Liver (tissue), 9 donors: ENCODE measurements around the gene AMIGO2. TPM values are rescaled to one million over a fixed set of nuclear protein-coding genes. Genes with fewer than 3 reads are reported as not detected.

Source experiments
- DNase-seq: peaks from one replicate; pipeline ENCODE4 v3.0.0-alpha.2; 2017; ENCODE audit warnings: low spot score
- H3K27ac ChIP-seq, 2 donors: one replicate each; pipeline ENCODE4 v1.7.0; 2013; ENCODE audit warnings: inconsistent platforms in 2 of 2, low read length in 2 of 2, control low read depth in 1 of 2, low read depth in 1 of 2, mild to moderate bottlenecking in 1 of 2
- H3K27me3 ChIP-seq, 4 donors: one replicate each; pipeline versions ENCODE4 v1.6.1 to v1.7.0; 2013; ENCODE audit warnings: low read length in 3 of 4, inconsistent platforms in 1 of 4, mild to moderate bottlenecking in 1 of 4, moderate library complexity in 1 of 4; ENCODE audit not compliant: control insufficient read depth in 4 of 4, insufficient read depth in 4 of 4
- H3K36me3 ChIP-seq, 4 donors: one replicate each; pipeline versions ENCODE4 v1.6.1 to v1.7.0; 2013; ENCODE audit warnings: low read length in 3 of 4, mild to moderate bottlenecking in 3 of 4, low read depth in 1 of 4, moderate library complexity in 1 of 4; ENCODE audit not compliant: control insufficient read depth in 4 of 4, insufficient read depth in 3 of 4
- H3K4me1 ChIP-seq, 4 donors: one replicate each; pipeline versions ENCODE4 v1.6.1 to v1.7.0; 2013; ENCODE audit warnings: low read length in 3 of 4, mild to moderate bottlenecking in 3 of 4, moderate library complexity in 1 of 4; ENCODE audit not compliant: control insufficient read depth in 4 of 4, insufficient read depth in 4 of 4
- H3K4me3 ChIP-seq, 3 donors: one replicate each; pipeline versions ENCODE4 v1.6.1 to v1.7.0; 2013; ENCODE audit warnings: low read length in 3 of 3, control low read depth in 1 of 3, low read depth in 1 of 3, mild to moderate bottlenecking in 1 of 3
- H3K9ac ChIP-seq, 2 donors: one replicate each; pipeline ENCODE4 v1.7.0; 2013; ENCODE audit warnings: low read length in 2 of 2, mild to moderate bottlenecking in 2 of 2, moderate library complexity in 2 of 2, control low read depth in 1 of 2, low read depth in 1 of 2
- H3K9me3 ChIP-seq, 4 donors: one replicate each; pipeline versions ENCODE4 v1.6.1 to v1.7.0; 2013; ENCODE audit warnings: low read length in 3 of 4; ENCODE audit not compliant: control insufficient read depth in 4 of 4
- FOXA2 ChIP-seq: IDR thresholded peaks from 2 replicates; pipeline ENCODE4 v1.6.1; 2016; ENCODE audit warnings: antibody characterized with exemption
- HNF4A ChIP-seq, 2 donors: conservative IDR thresholded peaks; 2 replicates each; pipeline ENCODE4 v1.6.1; 2016; ENCODE audit warnings: antibody characterized with exemption in 2 of 2, mild to moderate bottlenecking in 2 of 2
- JUND ChIP-seq, 2 donors: IDR thresholded peaks; 2 replicates each; pipeline ENCODE4 v1.6.1; 2016; ENCODE audit warnings: antibody characterized with exemption in 2 of 2
- MAX ChIP-seq: IDR thresholded peaks from 2 replicates; pipeline ENCODE4 v1.6.1; 2016; ENCODE audit warnings: antibody characterized with exemption
- NR2F2 ChIP-seq: IDR thresholded peaks from 2 replicates; pipeline ENCODE4 v1.6.1; 2016; ENCODE audit warnings: antibody characterized with exemption
- SP1 ChIP-seq: IDR thresholded peaks from 2 replicates; pipeline ENCODE4 v1.6.1; 2018; ENCODE audit warnings: antibody characterized with exemption, mild to moderate bottlenecking
- YY1 ChIP-seq: IDR thresholded peaks from 2 replicates; pipeline ENCODE4 v1.6.1; 2016; ENCODE audit warnings: antibody characterized with exemption, mild to moderate bottlenecking
- WGBS: extraction: QIAGEN DNeasy Blood & Tissue Kit; methylation state at CpG from one replicate; pipeline ENCODE4 v1.1.7; 2013; 5-methylcytosine and 5-hydroxymethylcytosine counted together
- polyA plus RNA-seq, 2 donors: library from polyadenylated mRNA; stranded (reverse) in 1 of 2; unstranded in 1 of 2; fragments of 200-250 nt in 1 of 2; fragments of >200 nt in 1 of 2; fragmentation: Nextera tagmentation in 1 of 2; extraction: Ambion mirVana in 1 of 2; gene quantifications; one replicate each; pipeline versions ENCODE4 v1.2.1 to v1.2.3, GENCODE V29; 2013 to 2015
- total RNA-seq, 2 donors: library from RNA; depleted of rRNA; stranded (reverse); fragments of >200 nt; gene quantifications; one replicate each; pipeline ENCODE4 v1.2.3, GENCODE V29; 2014
- TF ChIP-seq, protein P1 (sequence below): IDR thresholded peaks from 2 replicates; pipeline ENCODE4 v1.6.1; 2016; ENCODE audit warnings: antibody characterized with exemption
- donor health status: healthy.
- donor health status: healthy.
- donor health status: healthy.
- donor health status: healthy.
- donor health status: healthy.

AMIGO2 gene
- total and polyA plus RNA-seq, 4 donors: 1.2 to 3.5 (median 2.3) TPM

- DNase-seq: no peak
- no peak for TF ChIP-seq JUND (IDR thresholded peaks at IDR 0.05)
- no peak for TF ChIP-seq FOXA2
- no peak for TF ChIP-seq HNF4A (conservative IDR thresholded peaks at IDR 0.05)
- TF ChIP-seq, protein P1, sequence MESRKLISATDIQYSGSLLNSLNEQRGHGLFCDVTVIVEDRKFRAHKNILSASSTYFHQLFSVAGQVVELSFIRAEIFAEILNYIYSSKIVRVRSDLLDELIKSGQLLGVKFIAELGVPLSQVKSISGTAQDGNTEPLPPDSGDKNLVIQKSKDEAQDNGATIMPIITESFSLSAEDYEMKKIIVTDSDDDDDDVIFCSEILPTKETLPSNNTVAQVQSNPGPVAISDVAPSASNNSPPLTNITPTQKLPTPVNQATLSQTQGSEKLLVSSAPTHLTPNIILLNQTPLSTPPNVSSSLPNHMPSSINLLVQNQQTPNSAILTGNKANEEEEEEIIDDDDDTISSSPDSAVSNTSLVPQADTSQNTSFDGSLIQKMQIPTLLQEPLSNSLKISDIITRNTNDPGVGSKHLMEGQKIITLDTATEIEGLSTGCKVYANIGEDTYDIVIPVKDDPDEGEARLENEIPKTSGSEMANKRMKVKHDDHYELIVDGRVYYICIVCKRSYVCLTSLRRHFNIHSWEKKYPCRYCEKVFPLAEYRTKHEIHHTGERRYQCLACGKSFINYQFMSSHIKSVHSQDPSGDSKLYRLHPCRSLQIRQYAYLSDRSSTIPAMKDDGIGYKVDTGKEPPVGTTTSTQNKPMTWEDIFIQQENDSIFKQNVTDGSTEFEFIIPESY: no peak
Measured at GRCh38 chr12:47035484-47035883, 44.3 kb downstream of the AMIGO2 start.

DNA sequence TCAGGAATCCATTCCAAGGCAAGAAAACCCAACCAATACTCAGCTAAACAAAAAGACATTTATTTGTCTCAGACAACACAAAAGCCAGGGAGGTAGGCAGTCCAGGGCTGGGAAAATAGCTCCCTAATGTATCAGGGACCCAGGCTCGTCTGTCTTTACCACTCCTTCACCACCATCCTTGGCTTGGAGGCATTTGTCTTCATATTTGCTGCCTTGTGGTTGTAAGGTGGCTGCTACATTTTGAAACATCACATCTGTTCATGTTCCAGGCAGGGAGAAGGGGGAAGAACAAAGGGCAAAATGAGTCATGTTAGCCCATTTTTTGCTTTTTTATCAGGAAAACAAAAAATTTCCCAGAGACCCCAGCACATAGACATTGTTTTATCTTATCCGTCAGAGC is 45.1 kb downstream of the AMIGO2 start:
- H3K27ac ChIP-seq: no peak overlapping the region
- peaks cover 0 to 17% (median 8%) of the 10 kb centered on the region in 4 donors for H3K4me1 ChIP-seq
- H3K36me3 ChIP-seq: no peaks in the 10 kb centered on the region
- no peak for TF ChIP-seq YY1
- TF ChIP-seq MAX: no peak
- TF ChIP-seq, protein P1: no peak
- TF ChIP-seq JUND (IDR thresholded peaks at IDR 0.05): no peak
- TF ChIP-seq NR2F2: no peak
- no peaks in the 10 kb centered on the region for H3K27me3 ChIP-seq
- no peak overlapping the region for H3K9ac ChIP-seq
- no peak for DNase-seq
- H3K4me3 ChIP-seq: no peak overlapping the region
- H3K9me3 ChIP-seq: no peaks in the 10 kb centered on the region
- 93% methylated on average over 2 of the region's 2 CpGs for WGBS

More at GRCh38 chr12:47035484-47035883, 44.3 kb downstream of the AMIGO2 start:
- Histone ChIP-seq H3K4me3 (no peak overlapping the region), H3K27ac (no peak overlapping the region), H3K27me3 (no peaks in the 10 kb centered on the region), H3K9me3 (no peaks in the 10 kb centered on the region), H3K4me1 (peaks cover 0 to 17% (median 8%) of the 10 kb centered on the region in 4 donors), H3K9ac (no peak overlapping the region), H3K36me3 (no peaks in the 10 kb centered on the region)
- 87% methylated on average over 3 of the region's 3 CpGs for WGBS

GRCh38 chr12:47033789-47034555 is 45.8 kb downstream of the AMIGO2 start:
- TF ChIP-seq SP1: no peak
- no peaks in the 10 kb centered on the region for H3K9me3 ChIP-seq
- H3K27me3 ChIP-seq: no peaks in the 10 kb centered on the region
- H3K36me3 ChIP-seq: no peaks in the 10 kb centered on the region
- peaks cover 0 to 17% (median 8%) of the 10 kb centered on the region in 4 donors for H3K4me1 ChIP-seq
- H3K4me3 ChIP-seq: no peak overlapping the region
- no peak overlapping the region for H3K27ac ChIP-seq
- DNase-seq: no peak
- no peak overlapping the region for H3K9ac ChIP-seq
- WGBS: 92% methylated on average over 5 of the region's 5 CpGs
